ENCODE results near the gene DDX60.

The DDX60 gene

GRCh38 chr4:168203233-168203911 is 115.2 kb downstream of the DDX60 start:
- peak; percentile 17 for DNase-seq

- peak; percentile 93 for DNase-seq
Measured at GRCh38 chr4:168200685-168201084, 117.9 kb downstream of the DDX60 start.

DNA sequence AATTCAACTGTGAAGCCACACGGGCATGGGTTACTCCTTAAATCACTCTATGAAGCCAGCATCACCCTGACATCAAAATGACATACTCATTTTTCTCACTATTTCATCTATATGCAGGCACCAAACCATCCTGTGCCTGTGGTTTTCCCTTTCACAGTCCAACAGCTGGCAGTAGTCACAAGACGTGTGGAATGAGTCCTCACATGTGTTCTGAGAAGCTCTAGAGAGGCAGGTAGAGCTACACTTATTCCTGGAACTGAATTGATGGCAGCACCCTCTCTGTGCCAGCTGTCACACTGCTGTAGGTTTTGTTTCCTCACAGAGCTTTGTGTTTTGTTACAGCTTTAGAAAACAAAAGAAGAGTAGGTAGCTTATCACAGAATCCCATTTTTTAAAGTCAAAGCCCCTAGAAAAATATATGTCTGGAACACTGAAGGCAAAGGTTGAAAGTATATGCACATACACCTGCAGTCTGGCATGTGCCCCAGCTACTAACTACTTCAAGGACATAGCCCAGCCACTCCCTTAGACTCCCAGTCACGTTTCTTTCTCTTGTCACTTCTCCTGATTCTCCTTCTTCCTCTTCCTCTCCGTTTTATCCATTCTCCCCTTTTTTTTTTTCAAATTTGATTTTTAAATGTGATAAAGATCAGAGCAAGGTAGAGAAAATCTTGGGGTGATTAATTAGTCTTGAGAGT is 119.1 kb downstream of the DDX60 start:
- DNase-seq: peak; percentile 44

GRCh38 chr4:168197926-168198325 is 120.6 kb downstream of the DDX60 start:
- DNase-seq: no peak

DNA sequence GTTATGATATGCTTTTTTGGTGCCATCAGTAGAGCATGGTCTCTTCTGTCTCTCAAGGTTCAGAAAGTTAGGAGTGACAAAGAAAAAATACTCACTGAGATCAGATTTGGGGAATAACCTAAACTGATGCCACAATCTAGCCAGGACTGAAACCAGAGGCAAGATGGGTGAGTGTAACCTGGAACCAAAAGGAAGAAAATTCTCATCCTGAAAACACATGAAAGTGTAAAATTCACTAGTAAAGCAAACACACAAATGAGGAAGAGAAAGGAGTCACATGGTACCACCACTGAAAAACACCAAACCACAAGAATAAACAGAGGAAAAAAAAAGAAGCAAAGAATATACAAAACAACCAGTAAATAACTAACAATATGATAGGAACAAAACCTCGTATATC is 129.8 kb downstream of the DDX60 start:
- no peak for DNase-seq

GRCh38 chr4:168183717-168184571 is 134.6 kb downstream of the DDX60 start:
- DNase-seq: peak; percentile 49

DNA sequence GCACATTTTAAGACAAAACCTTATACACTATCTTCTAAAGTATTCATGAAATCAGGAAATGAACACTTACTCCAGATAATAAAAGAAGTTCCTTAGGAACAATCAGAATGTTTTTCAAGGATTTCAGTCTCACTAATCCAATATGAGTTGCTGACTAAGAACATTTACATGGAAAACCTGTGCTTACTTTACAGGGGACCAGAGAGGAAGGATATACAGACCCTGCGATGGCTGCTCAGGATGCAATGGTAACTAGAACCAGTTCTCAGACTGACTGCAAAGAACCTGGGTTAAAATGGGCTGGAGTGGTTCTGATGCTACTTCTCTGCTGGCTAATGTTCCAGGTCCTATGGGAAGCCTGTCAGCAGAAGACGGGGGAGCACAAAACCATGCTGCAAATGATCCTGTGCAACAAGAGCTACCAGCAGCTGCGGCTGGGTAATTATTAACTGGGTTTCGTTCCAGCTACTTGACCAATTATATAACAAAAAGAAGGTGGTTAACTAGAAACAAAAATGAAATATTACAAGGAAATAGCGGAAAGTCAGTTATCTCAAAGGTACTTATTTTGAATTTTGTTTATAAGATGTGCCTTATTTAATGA is 140.9 kb downstream of the DDX60 start:
- DNase-seq: peak; percentile 84

DNA sequence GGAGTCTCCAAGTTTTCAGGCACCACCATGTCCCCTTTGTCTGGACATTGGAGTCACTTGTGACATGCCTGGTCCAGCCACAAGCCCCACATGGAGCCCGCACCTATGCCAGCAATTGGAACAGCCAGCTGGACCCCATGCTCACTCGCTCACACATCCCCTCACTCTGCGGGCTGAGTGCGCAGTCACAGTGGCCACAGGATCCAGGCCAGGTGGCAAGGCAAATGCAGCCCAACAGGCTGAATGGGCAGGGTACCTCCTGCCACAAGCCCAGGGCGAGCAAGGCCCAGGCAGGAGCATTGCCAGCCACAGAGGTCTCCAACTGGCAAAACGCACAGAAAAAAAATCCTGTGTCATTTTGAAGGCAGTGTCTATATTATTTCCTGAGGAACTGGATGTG is 144.2 kb downstream of the DDX60 start:
- DNase-seq: no peak

- peak; percentile 3 for DNase-seq
Measured at GRCh38 chr4:168167714-168168284, 150.8 kb downstream of the DDX60 start.

Data from DMS53 (cell line).